Ureter (tissue), 1 donor: Measurements from ENCODE around the gene PTK7. TPM values are rescaled to one million over a fixed set of nuclear protein-coding genes. Genes with fewer than 3 reads are reported as not detected.
"Not testable (repeated sequence)": the region's sequence is repeated elsewhere in the genome, so short reads cannot be mapped to it uniquely, and the experiment has no call there.

Experiments
- DNase-seq: peaks from one replicate; pipeline ENCODE4 v3.0.0-alpha.2; 2020; ENCODE audit warnings: low spot score
- total RNA-seq: library from RNA; stranded (reverse); gene quantifications from one replicate; pipeline ENCODE4 v1.2.4, GENCODE V29; 2023
- donor health status: DM: yes; HTN: yes; CAD: no.

The PTK7 gene
- 52.0 TPM for total RNA-seq

GRCh38 chr6:43075670-43076463, at the start of gene PTK7:
TSS of gene PTK7 (plus strand) at chr6:43076314. CDS start at chr6:43076489, 175 bp downstream.
- DNase-seq, result peak; percentile 62

- no peak for DNase-seq
These were observed 49.7 kb upstream of the PTK7 start for GRCh38 chr6:43026365-43026764.

- no peak for DNase-seq
These were observed 47.0 kb upstream of the PTK7 start for GRCh38 chr6:43029120-43029519.

DNA sequence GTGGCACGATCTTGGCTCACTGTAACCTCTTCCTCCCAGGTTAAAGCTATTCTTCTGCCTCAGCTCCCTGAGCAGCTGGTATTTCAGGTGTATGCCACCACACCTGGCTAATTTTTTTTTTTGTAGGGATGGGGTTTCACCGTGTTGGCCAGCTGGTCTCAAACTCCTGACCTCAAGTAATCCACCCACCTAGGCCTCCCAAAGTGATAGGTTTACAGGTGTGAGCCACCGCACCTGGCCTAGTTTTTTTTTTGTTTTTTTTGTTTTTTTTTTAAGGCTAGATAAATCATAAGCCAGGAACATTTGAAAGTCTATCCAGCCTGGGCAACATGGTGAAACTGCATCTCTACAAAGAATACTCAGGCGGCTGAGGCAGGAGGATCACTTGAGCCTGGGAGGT, 43.8 kb upstream of the PTK7 start:
- no peak for DNase-seq

- DNase-seq, result no peak
These were observed 42.5 kb upstream of the PTK7 start for GRCh38 chr6:43033496-43034189.

- DNase-seq, result no peak
These were observed 42.0 kb upstream of the PTK7 start for GRCh38 chr6:43034190-43034525.

DNA sequence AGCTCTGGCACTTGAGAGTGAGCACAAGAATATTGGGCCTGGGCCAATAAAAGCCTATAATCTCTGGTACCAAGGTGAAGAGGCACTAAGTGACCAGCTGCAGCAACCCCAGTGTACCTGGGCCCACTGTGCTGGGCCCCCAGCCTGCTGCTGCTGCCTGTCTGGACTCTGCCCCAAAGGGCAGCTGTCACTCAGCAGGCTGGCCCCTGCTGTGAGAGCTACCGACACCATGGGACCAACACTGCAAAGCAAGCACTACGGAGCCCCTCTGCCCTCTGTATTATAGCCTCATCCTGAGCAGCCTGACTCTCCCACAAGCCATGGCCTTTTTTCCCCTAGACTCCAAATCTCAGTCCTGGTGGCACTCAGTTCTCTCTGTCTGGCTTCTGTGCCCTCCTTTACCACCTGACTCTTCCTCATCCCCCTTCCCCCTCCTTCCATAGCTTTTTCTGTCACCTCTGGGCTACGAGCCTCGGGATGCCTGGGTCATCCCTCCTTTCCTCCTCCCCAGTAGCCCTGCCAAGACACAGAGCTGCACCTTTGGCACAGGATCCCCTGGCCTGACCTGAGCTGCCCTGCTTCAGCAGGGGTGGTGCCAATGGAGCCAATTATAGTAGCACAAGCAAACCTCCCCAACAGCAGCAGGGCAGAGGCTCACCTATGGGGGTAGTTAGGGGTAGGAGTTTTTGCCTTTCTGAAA, 40.5 kb upstream of the PTK7 start:
- no peak for DNase-seq

DNA sequence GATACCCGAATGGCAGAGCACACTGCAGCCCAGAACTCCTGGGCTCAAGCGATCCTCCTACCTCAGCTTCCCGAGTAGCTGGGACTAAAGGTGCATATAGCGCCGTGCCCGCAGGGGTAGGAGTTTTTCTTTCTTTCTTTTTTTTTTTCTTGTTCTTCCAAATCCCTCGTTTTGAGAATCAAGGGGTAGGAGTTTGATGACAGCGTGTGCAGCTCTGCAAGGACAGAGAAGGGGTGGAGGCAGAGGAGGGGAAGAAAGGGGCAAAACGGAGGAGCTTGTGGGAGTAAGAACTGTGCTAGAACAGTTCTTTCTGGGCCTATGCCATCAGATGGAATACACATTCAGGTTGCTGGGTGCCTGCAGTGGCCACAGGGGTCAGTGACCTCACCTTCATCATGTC, 39.4 kb upstream of the PTK7 start:
- DNase-seq, result no peak

GRCh38 chr6:43037197-43037596, 38.9 kb upstream of the PTK7 start:
- DNase-seq, result no peak

DNA sequence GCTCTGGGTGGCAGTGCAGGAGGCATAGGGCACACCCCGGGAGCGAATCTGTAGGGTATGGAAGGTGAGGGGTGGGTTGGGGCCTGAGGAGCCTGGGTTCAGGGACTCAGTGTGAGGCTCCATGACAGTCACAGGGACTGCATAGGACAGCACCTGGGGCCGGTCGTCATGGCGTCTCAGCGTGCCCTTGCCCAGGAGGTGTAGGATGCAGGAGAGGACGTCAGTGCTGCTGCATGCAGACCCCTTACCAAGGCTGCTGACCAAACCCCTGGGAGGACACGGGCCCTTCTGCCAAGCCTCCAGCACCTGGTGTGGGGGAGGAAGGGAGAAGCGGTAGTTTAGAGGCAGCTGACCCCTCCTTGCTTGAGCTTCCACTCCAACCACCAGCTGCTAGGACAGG, 38.4 kb upstream of the PTK7 start:
- DNase-seq, result no peak

DNA sequence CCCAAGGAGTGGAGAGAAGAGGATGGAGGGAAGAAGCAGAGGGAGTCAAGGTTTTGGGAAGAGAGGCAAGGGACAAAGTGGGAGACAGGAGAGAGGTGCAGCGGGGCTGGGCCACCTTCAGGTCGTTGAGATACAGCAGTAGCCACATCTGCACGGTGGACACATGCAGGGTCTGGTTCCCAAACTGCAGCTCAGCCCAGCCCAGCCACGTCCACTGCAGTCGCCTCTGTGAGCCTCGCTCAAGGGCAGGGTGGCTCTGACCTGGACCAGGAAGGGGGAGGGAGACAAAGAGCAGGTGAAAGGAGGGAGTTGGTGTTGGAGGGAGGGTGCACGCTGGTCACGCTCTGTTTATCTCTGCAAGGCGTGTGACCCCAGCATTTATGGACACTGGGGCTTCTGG, 37.4 kb upstream of the PTK7 start:
- DNase-seq, result no peak

- no peak for DNase-seq
These were observed 35.4 kb upstream of the PTK7 start for GRCh38 chr6:43040542-43041257.

GRCh38 chr6:43041475-43041874, 34.6 kb upstream of the PTK7 start:
- DNase-seq, result not testable (repeated sequence)

GRCh38 chr6:43043310-43043709, 32.8 kb upstream of the PTK7 start:
- DNase-seq, result no peak

DNA sequence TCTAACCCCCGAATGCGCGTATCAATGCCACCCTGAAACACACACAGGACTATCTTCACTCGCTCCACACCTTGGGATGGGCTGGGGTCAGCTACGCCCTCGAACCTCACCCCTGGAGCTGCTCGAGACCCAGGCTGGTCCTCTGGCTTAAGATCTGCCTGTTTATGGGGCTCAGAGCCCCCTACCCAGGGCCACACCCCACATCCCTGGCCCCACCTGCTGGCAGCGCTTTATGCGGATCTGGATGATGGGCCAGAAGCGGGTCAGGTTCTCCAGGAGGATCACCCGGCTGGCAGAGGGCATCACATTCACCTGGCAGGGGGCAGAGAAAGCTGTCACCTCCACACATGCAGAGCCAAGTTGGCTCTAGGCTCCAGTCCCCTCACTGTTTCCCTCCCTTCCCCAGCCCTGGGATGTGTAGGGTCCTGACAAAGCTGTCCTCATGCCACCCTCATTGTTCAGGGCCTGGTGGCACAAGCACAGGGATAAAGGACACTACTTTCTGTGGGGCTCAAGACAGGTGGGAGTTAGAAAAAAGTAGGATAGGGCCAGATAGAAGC, 30.7 kb upstream of the PTK7 start:
- no peak for DNase-seq

GRCh38 chr6:43047998-43048397, 28.1 kb upstream of the PTK7 start:
- DNase-seq, result no peak

GRCh38 chr6:43050981-43051380, 25.1 kb upstream of the PTK7 start:
- DNase-seq, result no peak

GRCh38 chr6:43052225-43052841, 23.8 kb upstream of the PTK7 start:
- DNase-seq, result no peak

- peak; percentile 55 for DNase-seq
These were observed 23.1 kb upstream of the PTK7 start for GRCh38 chr6:43052842-43053544.

DNA sequence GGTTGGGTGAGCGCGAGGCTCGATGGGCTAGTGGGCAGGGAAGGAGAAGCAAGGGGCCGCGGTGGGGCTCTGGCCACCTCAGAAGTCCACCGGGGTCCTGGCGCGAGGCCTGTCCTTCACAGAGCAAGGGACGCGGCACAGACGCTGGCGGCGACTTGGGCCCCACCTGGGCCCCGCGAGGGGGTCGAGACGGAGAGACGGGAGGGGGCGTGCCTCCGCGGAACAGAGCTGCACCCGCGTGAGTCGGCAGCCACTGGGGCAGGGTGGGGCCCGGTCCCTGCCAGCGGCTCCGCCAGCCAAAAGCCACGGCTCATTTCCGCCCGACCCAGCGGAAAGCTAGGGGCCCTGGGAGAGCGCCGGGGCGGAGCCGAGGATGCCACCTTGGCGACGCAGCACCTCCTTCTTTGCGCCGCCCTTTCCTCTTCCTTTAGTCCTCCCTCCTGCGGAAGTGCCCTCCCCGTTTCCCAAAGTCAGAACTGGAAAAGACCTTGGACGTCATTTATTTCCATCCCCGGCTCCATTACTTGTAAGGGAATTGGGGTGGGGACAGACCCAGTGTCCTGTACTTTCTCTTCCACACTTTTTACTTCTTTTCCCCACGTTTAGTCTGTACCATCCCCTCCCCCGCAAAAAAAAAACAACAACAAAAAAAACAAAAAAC, 22.4 kb upstream of the PTK7 start, which contains the start of gene CUL7:
Gene CUL7 (minus strand): TSS at position 307 of the 661 bp plus-strand sequence. CDS start 1,063 bp downstream, outside the sequence.
- DNase-seq, result peak; percentile 94
